HG03175 (cell line): ENCODE data around the gene RAB17.
"Not testable (repeated sequence)": the region's sequence is repeated elsewhere in the genome, so short reads cannot be mapped to it uniquely, and the experiment has no call there.

Experiments
- ATAC-seq: cut with Tn5 transposase; IDR thresholded peaks from one replicate; pipeline ENCODE4 v1.9.1; 2021; ENCODE audit warnings: mild to moderate bottlenecking, moderate library complexity; ENCODE audit not compliant: unreplicated experiment

Gene RAB17

DNA sequence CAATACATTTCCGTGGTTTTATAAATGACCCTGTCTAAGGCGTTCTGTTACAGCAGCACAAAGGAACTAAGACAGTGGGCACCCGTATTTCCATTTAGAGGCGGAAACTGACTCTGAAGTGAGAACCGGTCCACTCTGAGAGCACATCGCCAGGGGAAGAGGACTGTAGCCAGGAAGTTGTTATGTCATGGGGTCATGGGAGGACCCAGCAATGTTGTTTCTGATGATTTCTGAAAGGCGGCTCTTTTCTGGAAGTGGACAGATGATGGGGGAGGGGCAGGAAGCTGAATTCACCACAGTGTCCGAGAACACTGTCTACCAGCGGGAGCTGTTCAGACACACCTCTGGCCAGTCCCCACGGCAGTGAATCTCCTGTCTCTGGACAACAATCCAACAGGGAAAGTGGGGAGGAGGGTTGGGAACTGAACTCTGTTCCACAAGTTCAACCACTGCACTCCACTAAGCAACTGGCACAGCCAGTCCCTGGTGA, 34.7 kb upstream of the RAB17 start:
- ATAC-seq, result no peak

DNA sequence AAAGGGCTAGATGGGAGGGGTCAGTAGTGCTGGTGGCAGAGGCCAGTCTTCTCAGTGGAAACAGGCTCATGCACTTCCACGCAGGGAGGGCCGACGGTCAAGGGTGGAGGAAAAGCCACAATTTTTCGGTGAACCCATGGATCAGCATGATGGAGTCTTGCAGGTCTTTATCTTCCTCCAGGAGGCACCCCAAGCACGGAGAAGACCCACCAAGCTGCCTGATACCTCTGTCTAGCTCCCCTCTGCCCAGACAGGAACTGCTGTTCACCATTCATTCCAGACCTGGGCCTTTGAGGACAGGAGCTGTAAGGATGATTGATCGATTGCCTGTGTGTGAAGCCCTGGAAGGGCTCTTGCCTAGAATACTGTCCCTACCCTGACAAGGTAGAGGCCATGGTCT, 34.0 kb upstream of the RAB17 start:
- ATAC-seq, result no peak

DNA sequence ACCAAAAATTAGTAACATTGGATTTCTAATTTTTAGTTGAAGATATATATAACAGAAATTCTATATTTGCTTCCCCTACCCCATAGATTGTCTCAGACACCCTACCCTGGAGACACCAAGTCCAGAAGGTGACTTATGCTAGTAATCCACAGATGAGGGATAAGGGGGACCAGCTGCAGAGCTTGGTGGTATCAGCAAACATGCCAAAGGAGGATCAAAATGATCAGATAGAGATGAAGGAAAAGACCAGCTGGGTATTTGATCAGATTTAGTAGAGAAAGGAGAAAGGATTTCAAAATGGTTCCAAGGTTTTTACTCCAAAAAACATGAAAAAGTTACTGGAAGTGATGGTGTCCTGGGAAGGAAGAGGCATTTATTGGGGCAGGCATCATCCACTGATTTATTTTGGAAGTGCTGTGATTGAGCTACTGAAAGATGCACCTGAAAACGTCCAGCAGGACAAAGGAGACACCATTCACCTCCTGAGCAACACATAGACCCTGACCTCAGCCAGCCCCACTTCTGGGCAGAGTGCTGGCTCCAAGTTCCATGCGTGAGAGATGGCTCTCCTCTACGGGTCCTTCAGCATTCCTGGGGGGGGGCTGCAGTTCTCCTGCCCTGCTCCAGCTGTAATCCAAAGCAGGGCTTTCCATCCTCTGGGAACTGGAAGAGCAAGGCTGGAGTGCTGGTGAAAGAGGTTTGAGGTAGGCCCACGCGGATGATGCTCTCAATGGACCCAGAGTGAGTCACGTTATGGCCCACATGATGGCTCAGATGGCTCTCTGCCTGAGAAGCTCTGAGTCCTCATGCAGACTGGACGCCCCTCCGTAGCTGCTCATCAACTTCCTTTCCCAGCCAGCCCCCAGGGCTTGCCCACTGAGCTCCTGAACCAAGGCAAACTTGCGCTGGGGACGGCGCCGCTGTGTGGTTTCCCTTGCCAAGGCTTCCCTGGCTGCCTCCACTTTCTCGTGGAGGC, 33.2 kb upstream of the RAB17 start:
- no peak for ATAC-seq

DNA sequence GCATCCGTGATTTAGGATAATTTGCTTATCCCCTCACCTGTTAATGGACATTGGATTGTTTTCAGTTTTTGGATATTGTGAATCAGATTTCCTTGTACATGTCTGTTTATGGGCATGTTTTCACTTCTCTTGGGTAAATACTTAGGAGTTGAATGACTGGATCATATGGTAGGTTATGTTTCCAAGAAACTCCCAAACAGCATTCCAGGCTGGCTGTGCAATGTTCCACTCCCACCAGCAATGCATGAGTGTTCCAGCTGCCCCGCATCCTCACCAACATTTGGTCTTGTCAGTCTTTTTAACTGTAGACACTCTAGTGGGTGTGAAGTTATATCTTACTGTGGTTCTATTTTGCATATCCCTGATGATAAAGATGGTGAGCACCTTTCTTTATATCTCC, 27.9 kb upstream of the RAB17 start:
- no peak for ATAC-seq

DNA sequence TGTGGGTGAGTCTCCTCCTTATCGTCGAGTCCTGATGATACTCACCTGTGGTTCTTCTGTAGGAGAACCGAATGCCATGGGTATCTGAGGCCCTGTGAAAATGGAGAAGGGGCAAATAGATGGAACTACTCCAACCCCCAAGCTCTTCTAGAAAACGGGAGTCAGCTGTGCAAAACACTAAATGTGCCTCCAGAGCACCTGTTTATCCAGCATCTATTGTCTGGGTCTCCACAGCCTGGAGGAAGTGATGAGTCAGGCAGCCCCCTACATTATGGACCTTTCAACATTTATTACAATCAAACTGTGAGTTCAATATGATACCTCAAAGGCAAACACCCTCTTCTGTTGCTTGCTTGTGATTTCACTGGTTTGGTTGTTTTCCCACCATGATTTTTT, 27.1 kb upstream of the RAB17 start:
- no peak for ATAC-seq

DNA sequence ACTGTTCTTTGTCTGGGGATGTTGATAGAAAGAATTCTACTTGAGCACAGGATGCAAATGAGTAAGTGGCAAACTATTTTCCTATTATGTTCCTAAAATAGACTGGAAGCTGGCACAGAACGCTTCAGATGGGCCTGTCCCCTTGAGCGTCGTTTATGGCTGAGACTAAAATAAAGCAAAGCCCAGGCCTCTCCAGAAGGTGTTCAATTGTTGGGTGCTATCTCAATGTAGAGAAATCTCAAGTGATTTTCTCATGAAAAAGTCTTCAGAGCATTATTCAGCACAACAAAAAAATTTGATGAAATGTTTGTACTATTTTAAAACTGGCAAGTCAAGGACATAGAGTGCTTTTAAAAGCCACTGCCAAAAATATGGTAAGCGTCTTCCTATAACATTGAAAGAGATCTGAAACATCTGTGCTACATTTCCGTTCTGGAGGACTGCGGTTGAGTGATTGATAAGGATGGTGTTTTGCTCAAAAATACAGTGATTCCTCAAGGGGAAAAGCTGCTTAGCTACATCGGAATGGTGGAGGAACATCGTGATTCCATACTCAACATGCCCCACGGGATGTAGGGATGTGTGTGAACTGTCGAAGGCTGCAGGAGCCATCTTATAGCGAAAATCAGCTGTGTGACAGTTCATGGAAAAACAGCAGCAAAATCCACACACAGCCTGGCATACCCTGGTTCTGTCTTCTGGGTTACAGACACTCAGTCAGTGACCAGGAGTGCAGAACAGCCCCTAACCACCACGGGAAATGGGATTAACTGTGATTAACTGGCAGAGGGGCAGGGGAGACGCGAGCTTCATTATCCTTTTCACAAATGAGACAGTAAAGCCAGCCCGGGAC, 26.4 kb upstream of the RAB17 start:
- no peak for ATAC-seq

DNA sequence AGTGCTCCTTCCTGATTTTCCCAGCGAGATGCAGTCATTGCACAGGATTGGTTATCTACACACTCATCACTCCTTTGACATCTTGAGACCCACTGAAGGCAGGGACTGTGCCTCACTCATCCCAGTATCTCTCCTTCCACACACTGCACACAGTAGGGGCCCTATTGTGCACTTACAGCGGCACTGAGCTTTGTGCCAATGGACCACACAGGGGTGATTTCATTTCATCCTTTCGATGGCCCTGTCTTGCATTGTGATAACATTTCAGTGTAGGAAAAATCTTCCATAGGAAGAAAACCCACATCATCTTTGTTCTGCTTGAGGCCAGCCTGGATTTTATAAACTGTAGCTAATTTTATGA, 25.8 kb upstream of the RAB17 start:
- ATAC-seq, result no peak

DNA sequence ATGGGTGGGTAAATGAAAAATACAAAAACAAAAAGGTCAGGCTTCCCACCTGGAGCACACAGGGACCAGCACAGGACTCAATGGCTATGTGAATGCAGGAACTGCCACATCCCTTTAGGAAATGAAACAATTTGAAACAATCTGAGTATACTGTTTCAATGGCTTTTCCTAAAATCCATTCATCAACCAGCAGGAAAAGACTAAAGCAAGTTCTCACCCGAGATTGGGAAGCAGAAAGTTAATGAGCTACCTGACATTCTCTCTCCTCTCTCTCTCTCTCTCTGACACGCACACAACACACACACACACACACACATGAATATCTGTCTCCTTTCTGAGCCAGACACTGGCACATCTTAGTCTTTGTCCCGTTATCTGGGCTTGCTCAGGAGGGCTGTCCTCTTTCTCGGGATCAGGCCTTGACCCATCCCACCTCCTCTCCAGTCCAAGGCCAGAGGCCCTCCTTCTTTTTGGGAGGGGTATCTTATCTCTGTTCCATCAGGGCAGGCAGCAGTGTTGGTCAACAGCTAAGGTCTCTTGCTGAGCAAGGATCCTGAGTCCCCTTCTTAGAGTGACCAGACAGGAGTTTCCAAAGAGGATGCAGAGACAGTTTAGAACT, 25.2 kb upstream of the RAB17 start:
- no peak for ATAC-seq

DNA sequence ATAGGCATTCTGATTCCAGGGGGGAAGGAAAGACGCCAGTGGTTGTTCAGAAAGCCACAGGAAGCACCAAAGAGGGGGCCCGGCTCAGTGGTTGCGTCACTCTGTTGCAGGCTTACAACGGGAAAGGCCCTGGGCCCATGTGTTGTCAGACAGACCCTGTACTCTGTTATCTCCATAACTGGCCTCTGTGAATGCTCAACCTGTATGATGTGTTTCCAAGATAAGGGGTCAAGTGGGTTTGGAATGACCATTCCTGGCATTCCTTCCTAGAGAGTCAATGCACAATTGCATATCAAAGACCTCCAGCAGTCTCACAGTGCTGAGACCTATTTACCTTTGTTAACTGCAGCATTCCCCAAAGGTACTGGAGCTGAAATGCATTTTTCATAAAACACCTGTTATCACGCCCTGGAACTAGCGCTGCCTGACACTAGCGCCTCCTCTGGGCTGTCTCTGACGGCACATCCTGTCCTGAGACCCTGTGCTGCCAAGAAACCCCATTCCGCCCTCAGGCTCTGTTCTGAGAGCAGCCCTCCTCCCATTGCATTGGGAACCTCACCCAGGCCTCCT, 23.7 kb upstream of the RAB17 start:
- no peak for ATAC-seq

DNA sequence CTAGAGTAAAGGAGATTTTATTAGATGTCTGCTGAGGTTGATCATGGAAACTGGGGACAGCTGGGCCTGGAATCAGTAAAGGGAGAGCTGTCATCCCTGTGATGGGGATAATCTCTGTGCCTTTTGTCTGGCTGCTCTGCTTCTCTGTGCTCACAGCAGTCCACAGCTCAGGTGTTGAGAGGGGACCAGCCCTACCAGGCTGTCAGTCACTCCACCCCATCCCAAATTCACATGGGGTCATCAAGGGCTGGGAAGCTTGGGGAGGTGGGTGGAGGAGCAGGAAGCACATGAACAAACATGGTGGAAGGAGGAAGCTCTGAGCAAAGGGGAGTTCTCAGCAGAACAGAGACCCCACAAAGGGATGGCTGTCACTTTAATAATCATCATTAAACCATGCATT, 23.1 kb upstream of the RAB17 start:
- ATAC-seq, result no peak

DNA sequence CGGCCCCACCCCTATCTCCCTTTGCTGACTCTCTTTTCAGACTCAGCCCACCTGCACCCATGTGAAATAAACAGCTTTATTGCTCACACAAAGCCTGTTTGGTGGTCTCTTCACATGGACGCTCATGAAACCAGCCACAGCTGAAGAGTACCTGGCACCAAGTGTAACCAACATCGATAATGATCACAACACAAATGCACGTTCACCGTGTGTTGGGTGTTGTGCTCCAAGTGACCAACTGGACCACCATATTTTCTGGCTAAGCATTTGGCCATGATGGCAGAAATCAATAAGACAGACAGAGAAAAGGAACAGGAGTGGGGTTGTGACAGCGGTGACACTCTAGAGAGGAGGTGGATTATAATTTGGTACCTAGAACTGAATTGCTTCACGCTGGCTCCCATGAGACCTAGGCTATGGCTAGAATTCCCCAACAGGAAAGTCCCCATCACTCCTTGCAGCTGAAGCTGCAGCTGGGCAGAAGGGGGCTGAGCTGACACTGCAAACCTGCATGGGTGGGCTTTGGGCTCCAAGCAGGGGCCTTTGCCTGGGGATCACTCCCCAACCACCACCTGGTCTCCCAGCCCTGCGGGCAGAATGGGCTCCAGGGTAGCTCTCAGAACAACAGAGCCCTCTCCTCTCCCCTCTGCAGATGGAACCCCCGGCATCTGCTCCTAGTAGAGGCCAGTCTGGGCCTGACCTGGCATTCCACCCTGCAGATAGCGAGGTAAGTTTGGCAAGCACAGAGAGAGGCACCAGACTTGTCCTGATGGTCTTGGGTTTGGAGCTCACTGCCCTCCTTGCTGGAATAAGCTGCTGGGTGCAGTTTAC, 22.2 kb upstream of the RAB17 start:
- ATAC-seq, result no peak

DNA sequence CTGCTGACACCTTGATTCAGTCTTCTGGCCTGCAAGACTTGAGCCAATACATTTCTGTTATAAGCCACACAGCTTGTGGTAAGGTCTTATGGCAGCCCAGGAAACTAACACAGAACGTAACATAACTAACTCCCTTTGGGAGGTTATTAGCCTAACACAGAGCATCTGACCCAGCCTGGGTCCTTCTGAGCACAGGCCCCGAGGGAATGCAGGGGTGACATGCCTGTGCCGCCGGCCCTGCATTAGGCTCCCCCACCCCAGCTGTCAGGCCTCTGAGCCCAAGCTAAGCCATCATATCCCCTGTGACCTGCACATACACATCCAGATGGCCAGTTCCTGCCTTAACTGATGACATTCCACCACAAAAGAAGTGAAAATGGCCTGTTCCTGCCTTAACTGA, 16.0 kb upstream of the RAB17 start:
- not testable (repeated sequence) for ATAC-seq

DNA sequence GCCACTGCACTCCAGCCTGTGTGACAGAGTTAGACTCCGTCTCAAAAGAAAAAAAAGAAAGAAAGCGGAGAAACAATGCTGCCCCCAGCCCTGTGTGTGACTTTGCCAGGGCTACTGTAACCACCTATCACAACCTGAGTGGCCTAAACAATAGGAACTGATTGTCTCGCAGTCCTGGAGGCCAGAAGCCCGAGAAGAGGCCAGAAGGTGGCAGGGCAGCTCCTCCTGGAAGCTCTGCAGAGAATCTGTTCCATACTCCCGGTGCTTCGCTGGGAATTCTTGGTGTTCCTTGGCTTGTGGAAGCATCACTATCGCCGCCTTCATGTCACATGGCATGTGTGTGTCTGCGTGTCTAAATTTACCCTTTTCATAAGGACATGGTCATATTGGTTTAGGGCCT, 14.4 kb upstream of the RAB17 start:
- no peak for ATAC-seq

DNA sequence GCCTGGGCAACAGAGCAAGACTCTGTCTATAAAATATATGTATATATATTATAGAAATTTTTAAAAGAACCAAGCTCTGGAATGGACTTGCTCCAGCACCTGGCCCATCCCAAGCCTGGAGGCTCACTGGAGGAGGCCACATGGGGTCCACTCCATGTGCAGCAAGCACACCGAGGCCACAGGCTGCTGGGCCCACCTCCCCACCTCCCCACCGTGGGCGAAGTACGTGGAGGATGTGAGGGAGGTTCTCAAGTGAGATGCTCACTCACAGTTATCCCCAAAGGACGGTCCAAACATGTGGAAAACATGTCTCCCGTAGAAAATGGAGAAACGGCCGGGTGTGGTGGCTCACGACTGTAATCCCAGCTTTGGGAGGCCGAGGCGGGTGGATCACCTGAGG, 13.9 kb upstream of the RAB17 start:
- ATAC-seq, result no peak

DNA sequence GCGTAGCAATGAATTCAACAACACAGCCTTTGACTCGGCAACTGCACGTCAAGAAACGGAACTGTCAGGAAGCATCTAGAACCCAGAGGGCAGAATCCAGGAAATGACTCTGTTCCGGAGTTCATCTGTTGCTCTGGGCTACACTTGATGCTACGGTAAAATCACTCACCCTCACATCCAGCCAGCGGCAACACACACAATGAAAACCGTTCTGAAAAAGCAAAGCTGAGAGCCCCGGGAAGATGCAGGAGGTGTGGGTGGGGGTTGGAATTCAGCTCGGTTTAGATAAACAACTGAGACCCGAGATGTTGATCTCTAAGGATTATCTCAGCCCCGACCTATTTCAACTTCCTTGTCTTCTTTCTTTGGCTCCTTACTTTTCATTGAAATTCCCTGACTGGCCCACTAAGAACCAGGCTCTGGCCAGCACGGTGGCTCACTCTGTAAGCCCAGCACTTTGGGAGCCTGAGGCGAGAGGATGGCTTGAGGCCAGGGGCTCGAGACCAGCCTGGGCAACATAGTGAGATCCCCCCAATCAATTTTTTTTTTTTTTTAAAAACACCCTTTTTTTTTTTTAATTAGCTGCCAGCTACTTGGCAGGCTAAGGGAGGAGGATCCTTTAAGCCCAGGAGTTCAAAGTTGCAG, 13.3 kb upstream of the RAB17 start:
- ATAC-seq, result peak; percentile 66

DNA sequence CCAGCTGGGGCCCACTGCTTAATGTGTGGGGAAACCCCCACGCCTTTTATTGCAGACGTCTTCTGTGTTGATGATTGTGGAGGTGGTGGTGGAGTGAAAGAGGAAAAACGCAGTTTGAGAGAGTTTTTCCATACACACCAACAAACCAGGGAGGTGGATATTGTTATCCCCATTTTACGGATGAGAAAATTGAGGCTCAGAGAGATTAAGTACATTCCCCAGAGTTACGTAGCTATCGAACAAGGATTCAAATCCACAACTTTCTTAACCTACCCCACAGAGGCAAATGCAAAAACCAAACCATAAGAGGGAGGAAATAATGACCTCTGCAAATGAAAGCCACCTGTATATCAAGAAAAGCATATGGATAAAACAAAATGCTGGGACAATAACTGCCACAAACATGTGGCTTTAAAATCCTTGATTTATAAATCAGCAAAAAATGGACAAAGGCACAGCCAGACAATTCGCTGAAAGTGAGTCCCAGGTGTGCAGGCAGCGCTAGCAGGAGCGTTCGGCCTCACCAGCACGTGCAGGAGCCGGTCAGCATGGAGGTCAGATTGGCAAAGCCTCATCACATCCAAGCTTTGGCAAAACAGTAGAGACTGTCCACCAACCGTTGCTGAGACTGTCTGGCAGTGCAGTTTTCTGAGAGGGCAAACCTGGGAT, 12.6 kb upstream of the RAB17 start:
- no peak for ATAC-seq

DNA sequence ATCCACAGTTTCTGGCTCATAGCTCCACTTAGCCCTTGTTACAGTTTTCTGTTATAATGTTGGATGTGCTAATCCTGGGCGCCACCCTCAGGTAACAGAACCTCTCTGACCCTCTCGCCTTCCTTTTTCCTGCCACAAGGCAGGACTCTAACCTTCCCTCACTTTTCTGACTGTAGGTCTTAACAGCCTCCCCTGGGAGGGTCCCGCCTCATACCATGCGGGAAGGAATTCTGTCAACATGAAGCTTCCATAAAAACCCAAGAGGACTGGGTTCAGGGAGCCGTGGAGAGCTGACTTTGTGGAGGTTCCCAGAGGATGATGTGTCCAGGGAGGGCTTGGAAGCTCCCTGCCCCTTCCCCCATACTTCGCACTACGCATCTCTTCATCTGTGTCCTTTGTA, 11.9 kb upstream of the RAB17 start:
- ATAC-seq, result no peak

DNA sequence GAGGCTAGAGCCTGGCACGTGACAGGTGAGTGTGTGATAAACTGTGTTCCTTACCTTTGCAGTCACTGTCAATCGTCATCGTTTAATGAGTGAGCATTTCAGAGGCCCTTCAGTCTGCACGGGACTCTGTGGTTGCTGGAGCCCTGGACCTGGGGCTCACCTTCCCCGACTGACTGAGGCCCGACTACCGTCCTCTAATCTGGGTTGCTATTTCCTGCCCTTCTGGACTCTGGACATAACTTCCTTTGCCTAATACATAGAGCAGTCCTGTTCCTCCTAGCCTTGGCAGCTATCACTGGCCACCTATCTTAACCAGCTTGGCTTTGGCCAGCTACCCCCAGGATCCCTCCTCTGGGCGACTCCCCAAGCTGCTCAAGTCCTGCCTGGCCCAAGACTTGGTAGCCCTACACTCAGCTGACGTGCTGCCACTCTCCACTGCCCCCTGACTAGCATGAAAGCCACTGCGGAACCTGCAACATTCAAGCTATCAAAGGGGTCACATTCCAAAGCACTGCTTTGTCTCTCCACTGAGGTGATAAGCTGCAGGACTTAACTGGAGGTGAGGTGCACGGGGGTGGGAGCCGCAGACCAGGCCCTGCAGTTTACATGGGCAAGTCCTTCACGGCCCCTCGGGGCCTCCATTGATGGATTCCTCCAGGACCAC, 11.1 kb upstream of the RAB17 start:
- no peak for ATAC-seq
